Measurements from ENCODE around the gene FHOD3. TPM values are rescaled to one million over a fixed set of nuclear protein-coding genes. Genes with fewer than 3 reads are reported as not detected.
A peak's percentile ranks its signal among the peaks of the same experiment; 100 is the strongest.
"Not testable (repeated sequence)": the region's sequence is repeated elsewhere in the genome, so short reads cannot be mapped to it uniquely, and the experiment has no call there.

The FHOD3 gene
- total RNA-seq, 1 donor from 2014 or later, result 33.3 TPM

GRCh38 chr18:36752929-36753865 is 455.7 kb downstream of the FHOD3 start:
- ATAC-seq (no peak), DNase-seq (ENCODE audit: low spot score) (no peak)
- intact Hi-C loops (cut with DNase I), result loop anchor here (10.0 kb wide), 1 partner anchor 58 kb away; no protein-coding TSS in a partner anchor

GRCh38 chr18:36756242-36756641 is 458.7 kb downstream of the FHOD3 start:
- ATAC-seq (no peak), DNase-seq (ENCODE audit: low spot score) (no peak)
- intact Hi-C loops (cut with DNase I), result loop anchor here (10.0 kb wide), 1 partner anchor 61 kb away; no protein-coding TSS in a partner anchor

- DNase-seq (ENCODE audit: low spot score), result no peak
- intact Hi-C loops (cut with DNase I), result loop anchor here (10.0 kb wide), 1 partner anchor 62 kb away; no protein-coding TSS in a partner anchor
- peak; percentile 86 for ATAC-seq
These were observed 459.6 kb downstream of the FHOD3 start for GRCh38 chr18:36757081-36757480.

GRCh38 chr18:36757991-36758390 is 460.5 kb downstream of the FHOD3 start:
- no peak for DNase-seq (ENCODE audit: low spot score)
- intact Hi-C loops (cut with DNase I), result loop anchor here (10.0 kb wide), 1 partner anchor 63 kb away; no protein-coding TSS in a partner anchor
- ATAC-seq, result no peak

GRCh38 chr18:36758623-36759022 is 461.1 kb downstream of the FHOD3 start:
- ATAC-seq, result no peak
- DNase-seq (ENCODE audit: low spot score), result no peak
- intact Hi-C loops (cut with DNase I), result loop anchor here (10.0 kb wide), 1 partner anchor 64 kb away; no protein-coding TSS in a partner anchor

GRCh38 chr18:36759167-36759776 is 461.8 kb downstream of the FHOD3 start:
- DNase-seq (ENCODE audit: low spot score) (no peak), ATAC-seq (no peak)
- intact Hi-C loops (cut with DNase I), result loop anchor here (10.0 kb wide), 1 partner anchor 64 kb away; no protein-coding TSS in a partner anchor

GRCh38 chr18:36760598-36760997 is 463.1 kb downstream of the FHOD3 start:
- no peak for ATAC-seq
- intact Hi-C loops (cut with DNase I), result no loop called here
- DNase-seq (ENCODE audit: low spot score), result no peak

GRCh38 chr18:36761186-36761698 is 463.7 kb downstream of the FHOD3 start:
- intact Hi-C loops (cut with DNase I), result no loop called here
- ATAC-seq, result no peak
- DNase-seq (ENCODE audit: low spot score), result no peak

GRCh38 chr18:36762074-36762473 is 464.6 kb downstream of the FHOD3 start:
- DNase-seq (ENCODE audit: low spot score), result no peak
- intact Hi-C loops (cut with DNase I), result no loop called here
- no peak for ATAC-seq

GRCh38 chr18:36762965-36763364 is 465.5 kb downstream of the FHOD3 start:
- DNase-seq (ENCODE audit: low spot score); ATAC-seq; intact Hi-C loops (cut with DNase I): not testable (repeated sequence)

GRCh38 chr18:36766836-36767235 is 469.3 kb downstream of the FHOD3 start:
- ATAC-seq (no peak), DNase-seq (ENCODE audit: low spot score) (no peak)
- intact Hi-C loops (cut with DNase I), result no loop called here

GRCh38 chr18:36769172-36769571 is 471.7 kb downstream of the FHOD3 start:
- no peak for ATAC-seq
- no peak for DNase-seq (ENCODE audit: low spot score)
- intact Hi-C loops (cut with DNase I), result no loop called here

- no peak for DNase-seq (ENCODE audit: low spot score)
- no peak for ATAC-seq
- intact Hi-C loops (cut with DNase I), result no loop called here
These were observed 472.2 kb downstream of the FHOD3 start for GRCh38 chr18:36769611-36770314.

- DNase-seq (ENCODE audit: low spot score), result no peak
- intact Hi-C loops (cut with DNase I), result no loop called here
- peak; percentile 55 for ATAC-seq
These were observed 472.9 kb downstream of the FHOD3 start for GRCh38 chr18:36770315-36770946.

GRCh38 chr18:36771245-36771644 is 473.7 kb downstream of the FHOD3 start:
- DNase-seq (ENCODE audit: low spot score), result no peak
- ATAC-seq, result no peak
- intact Hi-C loops (cut with DNase I), result no loop called here

GRCh38 chr18:36772241-36772723 is 474.8 kb downstream of the FHOD3 start:
- ATAC-seq (no peak), DNase-seq (ENCODE audit: low spot score) (no peak)
- intact Hi-C loops (cut with DNase I), result no loop called here

GRCh38 chr18:36775396-36775795 is 477.9 kb downstream of the FHOD3 start:
- ATAC-seq (no peak), DNase-seq (ENCODE audit: low spot score) (no peak)
- intact Hi-C loops (cut with DNase I), result no loop called here

- no peak for DNase-seq (ENCODE audit: low spot score)
- ATAC-seq, result no peak
- intact Hi-C loops (cut with DNase I), result no loop called here
These were observed 479.1 kb downstream of the FHOD3 start for GRCh38 chr18:36776650-36777049.
